NCI-H2171 treated with DMSO at 0.1 percent for 48 hours (cell line): ENCODE measurements around the gene TUBGCP6.

ENCODE experiments used
- DNase-seq: peaks from one replicate; lab custom pipeline; 2025; lab: John Stamatoyannopoulos, UW

The TUBGCP6 gene

GRCh38 chr22:50194037-50194805 is 50.6 kb downstream of the TUBGCP6 start:
- DNase-seq: no peak

- no peak for DNase-seq
Measured at GRCh38 chr22:50193621-50194020, 51.2 kb downstream of the TUBGCP6 start.

- DNase-seq: no peak
Measured at GRCh38 chr22:50192436-50193204, 52.2 kb downstream of the TUBGCP6 start.

GRCh38 chr22:50190941-50191741 is 53.7 kb downstream of the TUBGCP6 start:
- DNase-seq: no peak

- DNase-seq: peak; percentile 78
Measured at GRCh38 chr22:50190182-50190940, 54.5 kb downstream of the TUBGCP6 start.

- peak; percentile 78 for DNase-seq
Measured at GRCh38 chr22:50189849-50190181, 55.0 kb downstream of the TUBGCP6 start.

GRCh38 chr22:50189184-50189848 is 55.5 kb downstream of the TUBGCP6 start:
- peak; percentile 49 for DNase-seq

GRCh38 chr22:50188356-50188755 is 56.5 kb downstream of the TUBGCP6 start:
- DNase-seq: no peak

GRCh38 chr22:50186761-50187523 is 57.9 kb downstream of the TUBGCP6 start:
- peak; percentile 32 for DNase-seq

- DNase-seq: no peak
Measured at GRCh38 chr22:50186181-50186714, 58.6 kb downstream of the TUBGCP6 start.

- peak; percentile 87 for DNase-seq
Measured at GRCh38 chr22:50185375-50186087, 59.3 kb downstream of the TUBGCP6 start, which contains the start of gene TRABD. Gene TRABD, plus strand, starts transcription at chr22:50185913. Its CDS starts 7,148 bp downstream, at chr22:50193061.

- DNase-seq: no peak
Measured at GRCh38 chr22:50184902-50185374, 59.9 kb downstream of the TUBGCP6 start.

- DNase-seq: no peak
Measured at GRCh38 chr22:50184004-50184901, 60.6 kb downstream of the TUBGCP6 start.

GRCh38 chr22:50183141-50183971 is 61.5 kb downstream of the TUBGCP6 start:
- no peak for DNase-seq

- DNase-seq: no peak
Measured at GRCh38 chr22:50182176-50183081, 62.4 kb downstream of the TUBGCP6 start.
